PC-9 (cell line): ENCODE data around the gene FAM9A. TPM values are rescaled to one million over a fixed set of nuclear protein-coding genes. Genes with fewer than 3 reads are reported as not detected.

Source experiments
- Bru-seq: library from RNA; stranded (reverse); fragments of 400-500 nt; gene quantifications from one replicate; lab custom pipeline; 2021; lab: Mats Ljungman, UMichigan
- BruChase-seq, 2 experiments: library from RNA; stranded (reverse); fragments of 400-500 nt; gene quantifications; one replicate each; lab custom pipeline; 2021; lab: Mats Ljungman, UMichigan
- BruUV-seq: library from RNA; stranded (reverse); fragments of 400-500 nt; replicated peaks from 2 replicates; lab custom pipeline; 2021; lab: Mats Ljungman, UMichigan
- CTCF ChIA-PET: fragments of 300-600 bp; sonication (Branson Sonifier 250); formaldehyde crosslinking; loops from one replicate; lab custom pipeline; 2022; ENCODE audit warnings: antibody characterized with exemption; lab: Charles Lee
- POLR2A ChIA-PET: fragments of 300-600 bp; sonication (Branson Sonifier 250); formaldehyde crosslinking; loops from one replicate; lab custom pipeline; 2022; ENCODE audit warnings: antibody characterized with exemption; ENCODE audit not compliant: unreplicated experiment; lab: Charles Lee
- DNase-seq, 2 experiments: peaks; one replicate each; pipeline versions ENCODE4 v3.0.0 to v3.0.0-alpha.2; 2015 to 2022; ENCODE audit warnings: mixed read lengths in 1 of 2
- H2AFZ ChIP-seq: fragments of 200-600 bp; sonication (generic); 2 replicates; pipeline ENCODE4 v1.8.1; 2017; ENCODE audit warnings: antibody characterized with exemption
- H3F3A ChIP-seq: fragments of 200-600 bp; sonication (generic); 2 replicates; pipeline ENCODE4 v1.8.1; 2017; ENCODE audit warnings: antibody characterized with exemption, mild to moderate bottlenecking, low read depth; ENCODE audit not compliant: insufficient read depth
- H3K27ac ChIP-seq: fragments of 200-600 bp; sonication (generic); 2 replicates; pipeline ENCODE4 v1.6.1; 2016; ENCODE audit warnings: mixed run types
- H3K27me3 ChIP-seq: fragments of 200-600 bp; sonication (generic); 2 replicates; pipeline ENCODE4 v1.6.1; 2016; ENCODE audit warnings: low read depth, mixed run types; ENCODE audit not compliant: insufficient read depth
- H3K36me3 ChIP-seq: fragments of 200-600 bp; sonication (generic); 2 replicates; pipeline ENCODE4 v1.6.1; 2016; ENCODE audit warnings: low read depth, mixed run types
- H3K4me1 ChIP-seq: fragments of 200-600 bp; sonication (generic); replicated peaks from 2 replicates; pipeline ENCODE4 v1.6.1; 2016; ENCODE audit warnings: mixed run types; ENCODE audit not compliant: insufficient read depth
- H3K4me2 ChIP-seq: fragments of 200-600 bp; sonication (generic); 2 replicates; pipeline ENCODE4 v1.6.1; 2017; ENCODE audit warnings: mixed run types
- H3K4me3 ChIP-seq: fragments of 200-600 bp; sonication (generic); 2 replicates; pipeline ENCODE4 v1.6.1; 2016; ENCODE audit warnings: mixed run types
- H3K79me2 ChIP-seq: fragments of 200-600 bp; sonication (generic); 2 replicates; pipeline ENCODE4 v1.6.1; 2017; ENCODE audit warnings: low read depth, mixed run types
- H3K9me2 ChIP-seq: fragments of 200-600 bp; sonication (generic); 2 replicates; pipeline ENCODE4 v1.8.1; 2017; ENCODE audit warnings: mild to moderate bottlenecking; ENCODE audit not compliant: insufficient read depth
- H3K9me3 ChIP-seq: fragments of 200-600 bp; sonication (generic); 2 replicates; pipeline ENCODE4 v1.8.1; 2016; ENCODE audit warnings: low read depth; ENCODE audit not compliant: insufficient read depth
- H4K20me1 ChIP-seq: fragments of 200-600 bp; sonication (generic); 2 replicates; pipeline ENCODE4 v1.8.1; 2017; ENCODE audit not compliant: insufficient read depth
- EZH2 ChIP-seq: fragments of 200-600 bp; sonication (generic); IDR thresholded peaks from 2 replicates; pipeline ENCODE4 v1.8.0; 2017; ENCODE audit warnings: antibody characterized with exemption, low read depth
- intact Hi-C: fragments of 100-400 bp; cut with micrococcal nuclease; formaldehyde crosslinking; loops from one replicate; pipeline ENCODE4 v1.10.0; 2022; ENCODE audit not compliant: unreplicated experiment
- long read RNA-seq: library from polyadenylated mRNA; stranded (forward); transcript quantifications from one replicate; pipeline ENCODE4 v2.0.0, GENCODE V29; 2022
- total RNA-seq: library from RNA; stranded (reverse); gene quantifications from 2 replicates; pipeline ENCODE4 v1.2.3, GENCODE V29; 2021
- TF ChIP-seq, protein P1 (sequence below): fragments of 200-600 bp; sonication (generic); conservative IDR thresholded peaks from 2 replicates; pipeline ENCODE4 v1.6.1; 2017; ENCODE audit warnings: mixed run types, antibody characterized with exemption, mild to moderate bottlenecking, moderate library complexity

The FAM9A gene
- total RNA-seq (not detected in 2 replicates), Bru-seq, nascent RNA (not detected), BruChase-seq, experiment 1, labeled RNA remaining after a 2-hour chase (not detected), BruChase-seq, experiment 2, labeled RNA remaining after a 6-hour chase (not detected)
- long read RNA-seq = 0 reads

DNA sequence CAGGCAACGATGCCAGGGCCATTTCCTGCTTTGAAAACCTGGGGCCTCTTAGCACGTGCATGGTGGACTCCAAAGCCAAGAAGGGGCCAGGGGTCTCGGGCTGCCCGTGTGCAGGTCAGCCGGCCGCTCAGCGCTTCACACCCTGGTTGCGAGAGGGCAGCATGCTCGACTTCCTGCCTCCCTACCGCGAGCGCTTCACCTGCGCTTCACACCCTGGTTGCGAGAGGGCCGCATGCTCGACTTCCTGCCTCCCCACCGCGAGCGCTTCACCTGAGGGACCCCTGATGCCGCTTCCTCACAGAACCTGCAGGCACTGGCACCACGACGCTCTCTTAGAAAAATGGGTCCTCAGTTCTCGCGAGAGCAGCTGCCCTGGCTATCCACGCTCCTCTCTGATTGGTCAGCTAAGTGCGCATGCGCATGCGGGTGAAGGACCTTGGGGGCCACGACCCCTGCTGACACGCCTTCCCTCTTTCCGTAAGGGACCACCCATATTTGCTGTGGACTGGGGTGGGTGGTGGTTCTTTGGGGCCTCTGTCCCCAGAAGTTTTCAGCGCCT is at the start of gene FAM9A:
Gene FAM9A, minus strand, starts transcription at position 343 of the 559 bp plus-strand sequence. CDS start 1,212 bp downstream, outside the sequence.
- Histone ChIP-seq H3K4me2 (no peak within 1 kb of the TSS), H3K9me2 (no peaks in the 10 kb centered on the region), H3K79me2 (no peaks in the 10 kb centered on the region), H3K27ac (no peak within 1 kb of the TSS), H4K20me1 (no peaks in the 10 kb centered on the region), H3K4me3 (no peak within 1 kb of the TSS), H3K4me1 (peaks cover 11% of the 10 kb centered on the region), H3K27me3 (no peaks in the 10 kb centered on the region), H2AFZ (no peak within 1 kb of the TSS), H3F3A (no peaks in the 10 kb centered on the region), H3K9me3 (no peaks in the 10 kb centered on the region), H3K36me3 (no peaks in the 10 kb centered on the region)
- ChIA-PET CTCF (no interaction called here), POLR2A (no interaction called here)
- DNase-seq = no peak
- no peak for TF ChIP-seq EZH2
- TF ChIP-seq, protein P1, sequence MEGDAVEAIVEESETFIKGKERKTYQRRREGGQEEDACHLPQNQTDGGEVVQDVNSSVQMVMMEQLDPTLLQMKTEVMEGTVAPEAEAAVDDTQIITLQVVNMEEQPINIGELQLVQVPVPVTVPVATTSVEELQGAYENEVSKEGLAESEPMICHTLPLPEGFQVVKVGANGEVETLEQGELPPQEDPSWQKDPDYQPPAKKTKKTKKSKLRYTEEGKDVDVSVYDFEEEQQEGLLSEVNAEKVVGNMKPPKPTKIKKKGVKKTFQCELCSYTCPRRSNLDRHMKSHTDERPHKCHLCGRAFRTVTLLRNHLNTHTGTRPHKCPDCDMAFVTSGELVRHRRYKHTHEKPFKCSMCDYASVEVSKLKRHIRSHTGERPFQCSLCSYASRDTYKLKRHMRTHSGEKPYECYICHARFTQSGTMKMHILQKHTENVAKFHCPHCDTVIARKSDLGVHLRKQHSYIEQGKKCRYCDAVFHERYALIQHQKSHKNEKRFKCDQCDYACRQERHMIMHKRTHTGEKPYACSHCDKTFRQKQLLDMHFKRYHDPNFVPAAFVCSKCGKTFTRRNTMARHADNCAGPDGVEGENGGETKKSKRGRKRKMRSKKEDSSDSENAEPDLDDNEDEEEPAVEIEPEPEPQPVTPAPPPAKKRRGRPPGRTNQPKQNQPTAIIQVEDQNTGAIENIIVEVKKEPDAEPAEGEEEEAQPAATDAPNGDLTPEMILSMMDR = no peak
- no TSS peak for BruUV-seq
- intact Hi-C loops = no loop called here

DNA sequence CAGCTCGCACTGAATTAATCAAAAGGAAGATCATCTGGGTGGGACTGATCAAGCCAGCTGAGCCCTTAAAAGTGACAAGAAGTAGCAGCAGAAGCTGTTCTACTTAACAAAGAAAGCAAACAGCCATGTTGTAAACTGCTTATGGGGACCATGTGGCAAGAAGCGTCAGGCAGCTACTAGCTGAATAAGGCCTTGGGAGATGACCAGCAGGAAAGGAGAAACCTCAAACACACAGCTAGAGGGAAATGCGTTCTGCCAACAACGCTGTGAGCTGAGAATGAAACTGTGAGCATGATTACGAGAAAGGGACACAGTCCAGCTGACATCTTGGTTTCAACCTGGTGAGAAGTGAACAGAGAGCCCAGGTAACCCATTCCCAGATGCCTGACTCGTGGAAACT is 49.3 kb upstream of the FAM9A start:
- Histone ChIP-seq H3K36me3 (peaks cover 4% of the 10 kb centered on the region; the same call in 1 of the 2 replicates), H3K9me2 (no peaks in the 10 kb centered on the region), H3K4me3 (peak overlapping the region; percentile 11; the same call in 1 of the 2 replicates), H3K4me2 (peak overlapping the region; percentile 81), H3K79me2 (no peaks in the 10 kb centered on the region), H3K27me3 (no peaks in the 10 kb centered on the region), H3K27ac (peak overlapping the region; percentile 90), H3F3A (peaks cover 42% of the 10 kb centered on the region), H3K4me1 (peaks cover 53% of the 10 kb centered on the region), H2AFZ (no peak overlapping the region), H3K9me3 (no peaks in the 10 kb centered on the region; the same call in 1 of the 2 replicates), H4K20me1 (no peaks in the 10 kb centered on the region)
- no peak for DNase-seq
- BruUV-seq = no TSS peak
- CTCF ChIA-PET = no interaction called here
- TF ChIP-seq, protein P1 = no peak
- intact Hi-C loops = no loop called here
- POLR2A ChIA-PET = interaction anchor here (0.6 kb wide), 1 partner anchor 15 kb away, joined by 4 read pairs; no protein-coding TSS in a partner anchor

DNA sequence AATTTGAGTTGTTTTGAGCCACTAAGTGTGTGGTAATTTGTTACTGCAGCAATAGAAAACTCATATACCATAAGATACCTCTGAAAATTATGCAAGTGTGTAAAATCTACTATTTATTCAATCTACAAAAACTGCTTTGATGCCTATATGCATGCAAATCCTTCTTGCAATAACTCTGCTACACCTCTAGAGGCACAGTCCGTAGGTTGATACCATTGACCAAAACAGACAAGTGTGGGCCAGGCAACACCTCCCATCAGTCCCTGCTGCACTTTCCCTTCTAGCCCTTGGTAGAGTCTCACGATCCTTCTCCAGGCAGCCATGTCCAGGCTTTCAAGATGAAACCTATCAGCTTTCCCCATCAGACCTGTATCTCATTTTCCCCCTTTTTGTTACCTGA is 48.8 kb upstream of the FAM9A start:
- no peak for TF ChIP-seq EZH2
- TF ChIP-seq, protein P1 = no peak
- peak overlapping the region; percentile 90 for H3K27ac ChIP-seq
- H3K4me2 ChIP-seq = peak overlapping the region; percentile 81
- DNase-seq = peak in 1 of 2 experiments; percentile 34
- H3K79me2 ChIP-seq = no peaks in the 10 kb centered on the region
- no peaks in the 10 kb centered on the region; the same call in 1 of the 2 replicates for H3K9me3 ChIP-seq
- peaks cover 53% of the 10 kb centered on the region for H3K4me1 ChIP-seq
- ChIA-PET POLR2A (interaction anchor here (0.6 kb wide), 1 partner anchor 15 kb away, joined by 4 read pairs; no protein-coding TSS in a partner anchor), CTCF (no interaction called here)
- intact Hi-C loops = no loop called here
- H3K27me3 ChIP-seq = no peaks in the 10 kb centered on the region
- H4K20me1 ChIP-seq = no peaks in the 10 kb centered on the region
- no peaks in the 10 kb centered on the region for H3K9me2 ChIP-seq
- peaks cover 42% of the 10 kb centered on the region for H3F3A ChIP-seq
- H3K36me3 ChIP-seq = peaks cover 4% of the 10 kb centered on the region; the same call in 1 of the 2 replicates
- peak overlapping the region; percentile 11; the same call in 1 of the 2 replicates for H3K4me3 ChIP-seq
- no peak overlapping the region for H2AFZ ChIP-seq
- no TSS peak for BruUV-seq
